PC-3 (cell line): ENCODE results near the gene AK1. TPM values are rescaled to one million over a fixed set of nuclear protein-coding genes. Genes with fewer than 3 reads are reported as not detected.

Experiments used
- ATAC-seq: fragments of 200-7000 bp; cut with Tn5 transposase; 2 replicates; pipeline ENCODE4 v1.9.1; 2020; ENCODE audit warnings: mild to moderate bottlenecking, moderate library complexity
- BruUV-seq: library from RNA; stranded (reverse); fragments of 400-500 nt; replicated peaks from 2 replicates; lab custom pipeline; 2021; lab: Mats Ljungman, UMichigan
- CTCF ChIA-PET: fragments of 300-600 bp; sonication (Branson Sonifier 250); formaldehyde crosslinking; loops from one replicate; lab custom pipeline; 2022; ENCODE audit warnings: antibody characterized with exemption; lab: Charles Lee
- POLR2A ChIA-PET: fragments of 300-600 bp; sonication (Branson Sonifier 250); formaldehyde crosslinking; loops from one replicate; lab custom pipeline; 2022; ENCODE audit warnings: antibody characterized with exemption; ENCODE audit not compliant: unreplicated experiment; lab: Charles Lee
- DNase-seq: peaks from one replicate; pipeline ENCODE4 v3.0.0-alpha.2; 2015
- H2AFZ ChIP-seq: fragments of 300-600 bp; sonication (generic); 2 replicates; pipeline ENCODE4 v1.6.0; 2016; ENCODE audit warnings: antibody characterized with exemption, low read length
- H3F3A ChIP-seq: fragments of 300-600 bp; sonication (generic); one replicate; pipeline ENCODE4 v1.6.0; 2017; ENCODE audit warnings: antibody characterized with exemption, low read length, control low read depth, mild to moderate bottlenecking; ENCODE audit not compliant: unreplicated experiment
- H3K27ac ChIP-seq: fragments of 300-600 bp; sonication (generic); 2 replicates; pipeline ENCODE4 v1.5.1; 2016; ENCODE audit warnings: mild to moderate bottlenecking, low read length
- H3K27me3 ChIP-seq: fragments of 300-600 bp; sonication (generic); 2 replicates; pipeline ENCODE4 v1.6.1; 2016; ENCODE audit warnings: low read length, mixed read lengths
- H3K36me3 ChIP-seq: fragments of 300-600 bp; sonication (generic); 2 replicates; pipeline ENCODE4 v1.6.1; 2016; ENCODE audit warnings: low read depth, mixed run types, low read length, mixed read lengths
- H3K4me1 ChIP-seq: fragments of 300-600 bp; sonication (generic); 2 replicates; pipeline ENCODE4 v1.5.1; 2016; ENCODE audit warnings: low read length; ENCODE audit not compliant: insufficient read depth
- H3K4me2 ChIP-seq: fragments of 300-600 bp; sonication (generic); 2 replicates; pipeline ENCODE4 v1.6.0; 2016; ENCODE audit warnings: low read length
- H3K4me3 ChIP-seq: fragments of 300-600 bp; sonication (generic); 2 replicates; pipeline ENCODE4 v1.5.1; 2016; ENCODE audit warnings: mild to moderate bottlenecking, low read length, mixed read lengths
- H3K79me2 ChIP-seq: fragments of 300-600 bp; sonication (generic); 2 replicates; pipeline ENCODE4 v1.6.1; 2017; ENCODE audit warnings: low read length, mixed read lengths
- H3K9ac ChIP-seq: fragments of 300-600 bp; sonication (generic); 2 replicates; pipeline ENCODE4 v1.6.0; 2016; ENCODE audit warnings: mild to moderate bottlenecking, low read length
- H3K9me2 ChIP-seq: fragments of 300-600 bp; sonication (generic); replicated peaks from 2 replicates; pipeline ENCODE4 v1.6.1; 2016; ENCODE audit warnings: mixed run types, low read length, mixed read lengths
- H3K9me3 ChIP-seq: fragments of 300-600 bp; sonication (generic); 2 replicates; pipeline ENCODE4 v1.6.1; 2016; ENCODE audit warnings: low read length, mixed read lengths
- H4K20me1 ChIP-seq: fragments of 300-600 bp; sonication (generic); 2 replicates; pipeline ENCODE4 v1.6.1; 2016; ENCODE audit warnings: low read length, mixed read lengths
- CTCF ChIP-seq: fragments of 300-600 bp; sonication (generic); conservative IDR thresholded peaks from 2 replicates; pipeline ENCODE4 v1.5.1; 2017; ENCODE audit warnings: antibody characterized with exemption, low read depth, mild to moderate bottlenecking, low read length
- EZH2 ChIP-seq: fragments of 300-600 bp; sonication (generic); IDR thresholded peaks from one replicate; pipeline ENCODE4 v1.6.1; 2017; ENCODE audit warnings: antibody characterized with exemption, mild to moderate bottlenecking, low read length; ENCODE audit not compliant: unreplicated experiment
- EZH2phosphoT487 ChIP-seq: fragments of 300-600 bp; sonication (generic); IDR thresholded peaks from 2 replicates; pipeline ENCODE4 v1.6.1; 2018; ENCODE audit warnings: mild to moderate bottlenecking, antibody characterized with exemption, low read length, borderline replicate concordance
- intact Hi-C: fragments of 100-400 bp; cut with micrococcal nuclease; formaldehyde crosslinking; loops from 2 replicates; pipeline ENCODE4 v1.9.0; 2023
- total RNA-seq: library from RNA; depleted of rRNA; stranded (reverse); fragments of >200 nt; gene quantifications from 2 replicates; pipeline ENCODE4 v1.2.3, GENCODE V29; 2014

Gene AK1
- total RNA-seq, 1 experiment from 2014 or later: 79.1 TPM

GRCh38 chr9:127858041-127858512, 19.4 kb downstream of the AK1 start:
- Histone ChIP-seq H3K36me3 (no peaks in the 10 kb centered on the region), H3K27me3 (no peaks in the 10 kb centered on the region), H3K4me2 (no peak overlapping the region), H3F3A (no peaks in the 10 kb centered on the region), H3K4me1 (no peaks in the 10 kb centered on the region), H3K27ac (no peak overlapping the region), H3K9me2 (no peaks in the 10 kb centered on the region), H3K9me3 (no peaks in the 10 kb centered on the region), H3K79me2 (no peaks in the 10 kb centered on the region), H2AFZ (no peak overlapping the region), H3K4me3 (no peak overlapping the region), H3K9ac (no peak overlapping the region), H4K20me1 (no peaks in the 10 kb centered on the region)
- intact Hi-C loops: no loop called here
- TF ChIP-seq EZH2: no peak
- no peak for TF ChIP-seq CTCF
- no peak for TF ChIP-seq EZH2phosphoT487
- ATAC-seq (no peak), DNase-seq (no peak)
- ChIA-PET CTCF (no interaction called here), POLR2A (no interaction called here)
- no TSS peak for BruUV-seq

GRCh38 chr9:127857278-127857677, 20.2 kb downstream of the AK1 start:
- H2AFZ ChIP-seq: no peak overlapping the region
- no peak overlapping the region for H3K4me3 ChIP-seq
- intact Hi-C loops: no loop called here
- DNase-seq (no peak), ATAC-seq (no peak)
- no peaks in the 10 kb centered on the region for H3K9me2 ChIP-seq
- no peaks in the 10 kb centered on the region for H3K27me3 ChIP-seq
- no peak overlapping the region for H3K9ac ChIP-seq
- H3K79me2 ChIP-seq: no peaks in the 10 kb centered on the region
- TF ChIP-seq CTCF: no peak
- no peak for TF ChIP-seq EZH2
- TF ChIP-seq EZH2phosphoT487: no peak
- CTCF ChIA-PET: no interaction called here
- H3K9me3 ChIP-seq: no peaks in the 10 kb centered on the region
- no peak overlapping the region for H3K27ac ChIP-seq
- H4K20me1 ChIP-seq: no peaks in the 10 kb centered on the region
- no TSS peak for BruUV-seq
- no peaks in the 10 kb centered on the region for H3K4me1 ChIP-seq
- H3K36me3 ChIP-seq: no peaks in the 10 kb centered on the region
- POLR2A ChIA-PET: no interaction called here
- no peak overlapping the region for H3K4me2 ChIP-seq
- H3F3A ChIP-seq: no peaks in the 10 kb centered on the region

- H3K27ac ChIP-seq: no peak overlapping the region
- ChIA-PET POLR2A (no interaction called here), CTCF (no interaction called here)
- H2AFZ ChIP-seq: no peak overlapping the region
- H3K27me3 ChIP-seq: no peaks in the 10 kb centered on the region
- H3K4me1 ChIP-seq: no peaks in the 10 kb centered on the region
- H3F3A ChIP-seq: no peaks in the 10 kb centered on the region
- no peaks in the 10 kb centered on the region for H4K20me1 ChIP-seq
- no TSS peak for BruUV-seq
- no peaks in the 10 kb centered on the region for H3K79me2 ChIP-seq
- no peak overlapping the region for H3K4me3 ChIP-seq
- ATAC-seq (no peak), DNase-seq (no peak)
- H3K36me3 ChIP-seq: no peaks in the 10 kb centered on the region
- H3K9ac ChIP-seq: no peak overlapping the region
- H3K4me2 ChIP-seq: no peak overlapping the region
- intact Hi-C loops: no loop called here
- H3K9me2 ChIP-seq: no peaks in the 10 kb centered on the region
- no peaks in the 10 kb centered on the region for H3K9me3 ChIP-seq
- TF ChIP-seq CTCF: no peak
- TF ChIP-seq EZH2phosphoT487: no peak
- TF ChIP-seq EZH2: no peak
These were observed 20.8 kb downstream of the AK1 start for GRCh38 chr9:127856729-127857116.
